Activated naive CD4-positive, alpha-beta T cell treated with Interleukin-2 at 50 U/mL for 16 hours (primary cell): Measurements from ENCODE around the gene TREML1.

Experiments
- DNase-seq: peaks from one replicate; pipeline ENCODE4 v3.0.0-alpha.2; 2020

Gene TREML1

DNA sequence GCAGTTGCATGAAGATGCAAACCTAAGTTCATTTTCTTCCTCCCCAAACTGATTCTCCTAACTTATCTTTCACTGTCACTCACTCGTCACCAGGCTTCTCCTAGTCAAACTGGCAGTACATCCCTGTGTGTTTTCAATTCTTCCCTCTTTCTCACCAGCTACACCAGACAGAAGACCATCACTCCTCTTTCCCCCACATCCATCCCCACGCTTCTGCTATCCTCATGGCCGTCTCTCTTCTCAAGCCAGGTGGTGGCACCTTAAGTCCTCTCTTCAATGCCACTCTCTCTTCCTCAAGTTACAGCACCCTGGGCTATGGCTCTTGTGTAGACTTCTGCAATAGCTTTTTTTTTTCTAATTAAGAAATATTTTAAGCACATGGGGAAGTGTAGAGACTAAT, 23.1 kb upstream of the TREML1 start:
- DNase-seq: no peak

DNA sequence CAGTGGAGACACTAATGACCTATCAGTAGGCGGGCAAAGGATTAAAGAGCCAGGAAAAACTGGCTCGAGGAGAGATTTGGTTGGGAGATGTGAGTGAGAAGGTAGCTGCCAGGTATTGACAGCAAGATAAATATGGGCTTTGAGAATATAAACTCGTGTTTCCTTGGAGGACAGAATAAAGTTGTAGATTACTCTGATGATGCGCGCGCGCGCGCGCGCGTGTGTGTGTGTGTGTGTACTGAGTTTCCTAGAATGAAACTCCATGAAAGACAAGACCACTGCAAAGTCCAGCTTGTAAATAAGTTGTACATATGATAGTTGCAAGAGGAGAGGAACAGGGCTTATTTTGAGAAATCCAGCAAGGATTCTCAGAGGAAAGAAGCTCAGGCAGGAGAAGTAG, 22.0 kb upstream of the TREML1 start:
- DNase-seq: no peak

- no peak for DNase-seq
Observed at GRCh38 chr6:41175084-41175483, 20.9 kb upstream of the TREML1 start.

DNA sequence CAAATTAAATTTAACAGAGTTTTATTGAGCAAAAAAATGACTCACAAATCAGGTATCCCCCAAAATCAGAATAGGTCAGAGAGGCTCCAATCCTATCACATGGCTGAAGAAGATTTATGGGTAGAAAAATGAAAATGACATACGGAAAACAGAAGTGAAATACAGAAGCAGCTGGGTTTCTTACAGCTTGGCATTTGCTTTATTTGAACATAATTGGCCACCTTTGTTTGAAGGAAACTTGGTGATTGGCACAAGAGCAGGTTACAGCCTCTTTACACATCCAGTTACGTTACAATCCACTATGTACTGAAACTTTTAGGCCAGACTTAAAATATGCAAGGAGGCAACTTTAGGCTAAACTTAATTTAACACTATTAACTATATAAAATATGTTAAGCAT, 20.5 kb upstream of the TREML1 start:
- DNase-seq: no peak

DNA sequence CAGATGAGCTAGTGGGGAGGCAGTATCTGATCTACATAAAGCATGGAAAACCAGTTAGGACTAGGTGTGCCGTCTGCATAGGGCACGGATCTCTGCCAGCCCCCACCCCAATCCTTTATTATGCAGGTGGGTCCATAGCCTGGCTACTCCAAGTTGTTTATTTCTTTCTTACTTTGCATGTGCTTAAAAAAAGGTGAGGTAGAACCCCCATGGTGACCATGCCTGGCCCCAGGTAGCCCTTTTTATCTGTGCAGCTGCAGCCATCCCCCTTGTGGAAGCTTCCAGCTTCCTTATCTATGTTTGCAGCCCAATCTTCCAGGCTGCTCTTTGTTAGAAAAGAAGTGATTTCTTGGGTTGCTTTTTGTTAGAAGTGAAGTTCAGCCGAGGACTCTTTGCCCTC, 17.8 kb upstream of the TREML1 start:
- no peak for DNase-seq

DNA sequence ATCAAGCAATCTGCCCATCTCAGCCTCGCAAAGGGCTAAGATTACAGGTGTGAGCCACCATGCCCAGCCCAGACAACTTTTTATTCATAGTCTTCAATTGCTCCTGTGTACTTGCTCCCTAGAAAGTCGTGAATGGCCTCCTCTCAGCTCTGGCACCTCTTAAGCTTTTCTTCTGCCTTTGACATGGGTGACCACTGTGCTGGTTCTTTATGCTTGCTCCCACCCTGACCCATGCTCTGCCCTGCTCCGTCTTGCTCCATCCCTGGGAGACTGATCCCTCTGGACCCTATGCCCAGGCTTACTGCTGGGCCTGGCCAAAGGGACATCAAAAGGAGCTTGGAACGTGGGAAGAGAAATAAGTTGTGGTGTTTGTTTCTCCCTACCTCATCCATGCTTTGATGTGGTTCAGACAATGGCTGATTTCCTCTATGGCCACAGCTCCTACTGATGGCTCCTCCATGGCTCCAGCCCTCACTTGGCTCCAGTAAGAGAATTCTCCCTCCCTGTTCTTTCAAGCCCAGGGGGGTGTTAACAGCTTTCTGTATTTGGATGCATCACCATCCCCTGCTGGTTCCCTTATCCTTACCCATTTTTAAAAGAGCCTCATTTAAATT, 16.5 kb upstream of the TREML1 start:
- no peak for DNase-seq

DNA sequence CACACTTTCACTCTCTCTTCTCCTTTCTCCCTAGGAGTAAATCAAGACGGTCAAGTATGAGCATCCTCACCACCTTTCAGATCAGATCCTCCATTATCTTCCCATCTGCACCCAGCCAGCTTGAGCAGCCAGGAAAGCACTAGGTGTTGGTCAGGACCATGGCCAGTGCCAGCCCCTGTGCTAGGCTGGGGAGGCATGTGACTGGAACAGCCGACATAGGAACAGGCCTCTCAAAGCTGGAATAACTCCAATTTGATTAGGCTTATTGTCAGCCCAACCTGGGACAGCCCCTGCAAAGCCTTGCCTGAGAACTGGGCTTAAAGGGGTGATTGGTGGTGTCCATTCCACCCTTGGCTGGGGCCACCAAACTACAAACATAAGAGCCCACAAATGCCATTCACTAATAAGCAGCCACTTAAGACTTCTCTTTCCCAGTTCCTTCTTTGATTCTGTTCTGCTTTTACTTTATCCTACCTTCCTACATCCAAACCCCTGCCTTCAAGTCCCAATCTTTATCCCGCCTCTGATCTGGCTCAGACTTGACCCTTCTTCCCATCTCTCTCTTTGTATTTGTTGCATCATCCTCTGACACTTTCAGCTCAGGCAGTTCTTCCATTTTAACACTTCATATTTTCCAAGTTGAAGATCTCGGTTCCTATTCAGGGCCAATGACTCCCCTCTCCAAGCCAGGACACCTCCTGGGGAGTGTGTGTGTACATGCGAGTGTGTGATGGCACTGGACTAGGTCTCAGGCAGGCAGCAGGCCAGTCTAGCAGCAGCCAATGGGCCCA, 13.2 kb upstream of the TREML1 start:
- DNase-seq: no peak

- DNase-seq: no peak
Observed at GRCh38 chr6:41164551-41165120, 10.5 kb upstream of the TREML1 start.

GRCh38 chr6:41163419-41163717, 9.2 kb upstream of the TREML1 start:
- DNase-seq: no peak

DNA sequence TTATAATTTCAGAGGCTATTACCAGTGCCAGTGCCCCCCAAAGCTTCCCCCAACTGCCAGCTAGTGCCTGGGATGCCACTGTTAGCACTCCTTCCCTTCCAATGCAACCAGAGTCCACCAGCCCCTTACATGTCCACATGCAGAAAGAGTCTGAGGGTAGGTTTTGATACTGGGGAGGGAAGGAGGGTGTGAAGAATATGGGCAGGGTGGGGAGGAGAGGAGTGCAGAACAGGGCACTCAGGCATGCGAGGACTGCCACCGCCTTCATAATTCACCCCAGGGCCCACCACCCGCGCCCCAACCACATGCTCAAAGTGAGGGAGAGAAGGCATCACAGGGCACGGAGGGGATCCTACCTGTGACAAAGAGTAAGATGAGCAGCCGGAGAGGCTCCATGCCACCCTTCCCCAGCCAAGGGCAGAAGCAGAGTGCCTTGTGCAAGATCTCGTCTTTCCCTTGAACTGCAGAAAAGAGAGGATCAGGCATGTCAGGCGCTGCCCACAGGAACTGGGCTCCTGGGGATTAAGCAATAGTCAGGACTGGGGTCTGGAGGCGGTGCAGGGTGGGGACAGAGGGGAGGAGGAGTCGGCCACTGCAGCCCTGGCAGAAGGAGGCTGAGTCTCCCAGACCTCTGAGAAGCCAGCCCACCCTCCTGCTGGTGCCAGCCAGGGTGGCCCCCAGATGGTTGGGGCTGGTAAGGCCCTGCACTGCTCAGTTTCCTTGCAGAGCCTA, 8.7 kb upstream of the TREML1 start, which contains the start of gene TREM2:
TREM2 (minus strand) TSS at position 430 of the 732 bp plus-strand sequence; CDS start at position 396, 34 bp downstream.
- no peak for DNase-seq

GRCh38 chr6:41161851-41162552, 7.9 kb upstream of the TREML1 start:
- no peak for DNase-seq

DNA sequence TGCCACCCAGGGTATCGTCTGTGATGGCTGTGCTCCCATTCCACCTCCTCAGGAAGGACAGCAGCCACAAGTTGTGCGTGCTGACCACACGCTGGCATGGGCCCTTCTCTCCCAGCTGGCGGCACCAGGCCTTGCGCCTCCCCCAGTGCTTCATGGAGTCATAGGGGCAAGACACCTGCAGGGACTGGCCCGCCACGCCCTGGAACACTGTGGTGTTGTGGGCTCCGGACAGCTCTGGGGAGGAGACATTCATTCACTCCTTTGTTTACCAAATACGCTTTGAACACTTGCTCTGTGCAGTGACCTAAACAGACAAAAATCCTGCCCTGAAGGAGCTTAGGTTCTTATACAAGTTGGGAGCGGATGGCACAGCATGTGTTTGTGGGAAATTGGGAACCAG, 7.2 kb upstream of the TREML1 start:
- no peak for DNase-seq

GRCh38 chr6:41160933-41161332, 6.8 kb upstream of the TREML1 start:
- no peak for DNase-seq

DNA sequence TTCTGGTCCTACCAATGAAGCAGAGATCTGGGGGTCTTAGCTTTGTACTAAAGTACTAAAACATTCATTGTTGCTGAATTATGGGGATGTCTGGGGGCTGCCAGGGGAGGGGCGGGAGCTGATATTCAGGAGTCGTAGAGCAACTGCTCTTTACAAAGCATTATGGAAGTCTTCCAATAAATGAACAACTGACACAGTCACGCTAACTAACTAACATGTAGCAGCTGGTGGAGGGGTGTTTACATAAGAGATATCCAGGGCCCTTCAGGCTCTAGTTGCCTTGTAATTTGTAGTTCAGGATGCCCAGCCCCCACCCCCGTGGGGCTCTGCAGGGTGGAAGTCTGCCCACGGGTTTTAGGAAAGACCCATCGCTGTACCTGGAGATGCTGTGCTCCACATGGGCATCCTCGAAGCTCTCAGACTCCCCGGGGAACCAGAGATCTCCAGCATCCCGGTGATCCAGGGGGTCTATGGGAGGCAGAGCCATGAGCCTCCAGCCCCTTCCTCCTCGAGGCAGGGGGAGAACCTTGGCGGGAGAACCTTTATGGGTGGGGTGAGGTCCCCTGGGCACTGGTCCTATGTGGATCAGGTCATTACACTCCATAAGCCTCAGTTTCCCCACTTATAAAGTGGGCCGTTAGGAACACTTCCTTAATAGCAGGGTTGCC, 5.4 kb upstream of the TREML1 start:
- no peak for DNase-seq

DNA sequence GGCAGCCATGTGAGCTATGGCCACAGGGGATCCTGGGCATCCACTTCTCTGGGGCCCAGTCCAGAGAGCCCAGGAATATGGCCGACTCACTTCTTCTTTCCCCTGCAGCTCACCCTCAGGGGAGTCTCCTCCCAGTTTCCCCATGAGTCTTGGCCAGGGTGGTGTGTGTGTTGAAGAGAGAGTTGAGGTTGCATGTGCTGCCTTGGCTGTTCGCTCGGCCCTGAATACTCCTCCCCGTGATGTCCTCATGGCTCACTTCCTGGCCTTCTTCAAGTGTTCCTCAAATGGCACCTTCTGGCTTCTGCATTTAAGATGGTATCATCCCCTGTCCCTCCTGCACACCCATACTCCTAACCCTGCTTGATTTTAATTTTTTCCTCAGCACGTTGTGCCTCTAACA, 3.2 kb upstream of the TREML1 start:
- no peak for DNase-seq

DNA sequence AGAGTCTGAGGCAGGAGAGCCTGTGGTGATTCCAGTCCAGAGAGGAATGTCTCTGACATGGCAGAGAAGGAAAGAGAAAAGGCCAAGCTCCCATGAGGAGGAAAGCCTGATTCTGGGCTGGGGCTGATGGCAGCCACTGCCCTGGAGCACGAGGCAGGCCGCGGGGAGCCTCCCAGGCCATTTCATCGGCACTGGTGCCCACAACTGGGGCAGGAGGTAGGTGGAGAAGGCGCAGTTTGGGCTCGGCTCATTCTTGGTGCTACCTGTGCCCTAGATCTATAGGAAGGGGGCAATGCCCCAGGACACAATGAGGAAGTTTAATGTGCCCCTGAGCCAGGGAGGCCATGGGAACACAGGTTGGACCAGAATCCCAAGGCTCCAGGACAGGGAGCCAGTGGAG, 2.6 kb upstream of the TREML1 start:
- DNase-seq: no peak

DNA sequence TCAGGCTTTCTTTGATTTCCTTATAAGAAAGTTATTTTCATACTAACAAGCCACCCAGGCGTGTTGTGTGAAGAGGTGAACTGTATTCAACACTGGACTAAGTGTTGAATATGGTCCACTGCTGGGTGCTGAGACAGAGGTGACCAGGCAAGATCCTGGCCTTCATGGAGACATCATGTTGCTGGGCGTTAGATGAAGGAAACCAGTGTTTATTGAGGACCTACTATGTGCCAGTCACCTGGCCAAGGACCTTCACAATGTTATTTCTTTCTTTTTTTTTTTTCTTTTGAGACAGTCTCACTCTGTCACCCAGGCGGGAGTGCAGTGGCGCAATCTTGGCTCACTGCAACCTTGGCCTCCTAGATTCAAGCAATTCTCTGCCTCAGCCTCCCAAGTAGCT, 1.9 kb upstream of the TREML1 start:
- DNase-seq: no peak

GRCh38 chr6:41155132-41155805, 1.1 kb upstream of the TREML1 start:
- DNase-seq: no peak

DNA sequence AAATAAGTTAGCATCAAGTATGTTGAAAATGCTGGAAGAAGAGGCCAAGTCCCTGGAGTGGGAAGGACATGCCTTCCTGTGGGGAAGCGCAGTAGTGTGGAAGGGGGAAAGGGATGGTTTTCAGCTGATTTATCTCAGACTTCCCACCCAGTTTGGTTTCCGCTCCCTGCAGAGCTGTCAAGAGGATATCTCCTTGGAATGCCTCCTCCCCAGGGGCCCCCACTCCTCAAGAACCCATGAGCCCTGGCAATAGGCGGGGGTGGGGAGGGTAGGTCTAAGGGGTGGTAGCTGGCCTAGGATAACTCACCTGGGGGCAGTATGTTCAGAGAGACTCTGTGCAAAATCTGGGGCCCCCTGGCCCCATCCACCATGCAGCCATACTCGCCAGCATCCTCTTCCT, 696 bp downstream of the TREML1 start:
- no peak for DNase-seq

DNA sequence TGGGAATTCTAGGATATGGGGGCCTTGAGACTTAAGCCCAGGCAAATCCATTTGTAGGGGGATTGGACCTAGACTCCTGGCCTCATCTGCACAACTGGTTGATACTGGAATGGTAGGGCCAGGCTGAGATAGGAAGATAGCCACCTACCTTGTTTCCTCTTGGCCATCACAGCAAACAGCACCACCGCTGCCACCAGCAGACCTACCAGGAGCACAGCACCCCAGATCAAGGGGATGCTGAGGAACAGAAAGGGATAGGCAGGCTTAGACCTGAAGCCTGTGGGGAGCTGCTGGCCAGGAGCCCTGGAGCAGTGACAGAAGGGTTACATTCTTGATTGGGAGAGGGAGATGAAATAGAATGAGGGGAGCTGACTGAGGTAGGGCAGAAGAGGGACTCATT, 3.5 kb downstream of the TREML1 start:
- no peak for DNase-seq

- no peak for DNase-seq
Observed at GRCh38 chr6:41147917-41148316, 6.2 kb downstream of the TREML1 start.

DNA sequence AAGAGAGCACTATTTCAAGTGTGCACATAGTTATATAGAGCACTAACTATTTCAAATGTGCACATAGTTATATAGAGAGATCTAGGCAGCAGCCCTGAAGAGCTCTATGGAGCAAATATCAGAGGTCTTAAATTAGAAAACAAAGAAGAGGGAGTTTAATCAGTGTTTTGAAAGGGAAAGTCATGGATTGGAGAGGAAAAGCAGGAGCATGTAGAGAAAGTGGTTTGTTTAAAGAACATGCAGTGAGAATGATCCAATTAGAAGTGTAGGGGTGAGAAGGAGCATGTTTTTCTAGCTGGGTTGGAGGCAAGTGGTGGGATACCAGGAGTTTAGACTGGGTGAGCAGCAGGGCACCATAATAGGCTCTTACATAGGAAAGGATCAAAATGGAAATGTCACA, 17.2 kb downstream of the TREML1 start:
- DNase-seq: no peak
